GM23338 (cell line): ENCODE measurements around the gene ECSCR. TPM values are rescaled to one million over a fixed set of nuclear protein-coding genes. Genes with fewer than 3 reads are reported as not detected.
"Not testable (repeated sequence)": the region's sequence is repeated elsewhere in the genome, so short reads cannot be mapped to it uniquely, and the experiment has no call there.

Experiments used
- ATAC-seq: fragments of 200-7000 bp; cut with Tn5 transposase; 3 replicates; pipeline ENCODE4 v1.9.1; 2020
- DNase-seq: peaks from one replicate; pipeline ENCODE4 v3.0.0-alpha.2; 2015; ENCODE audit warnings: low spot score
- H2AFZ ChIP-seq: fragments of 200-600 bp; sonication (generic); 2 replicates; pipeline ENCODE4 v1.8.0; 2016; ENCODE audit warnings: antibody characterized with exemption, mild to moderate bottlenecking, moderate library complexity
- H3F3A ChIP-seq: fragments of 200-600 bp; sonication (generic); replicated peaks from 2 replicates; pipeline ENCODE4 v1.8.0; 2017; ENCODE audit warnings: antibody characterized with exemption, mixed run types, low read depth
- H3K27ac ChIP-seq: fragments of 200-600 bp; sonication (generic); 2 replicates; pipeline ENCODE4 v1.6.1; 2016; ENCODE audit warnings: low read depth
- H3K27me3 ChIP-seq: fragments of 200-600 bp; sonication (generic); 2 replicates; pipeline ENCODE4 v1.8.0; 2016; ENCODE audit warnings: mild to moderate bottlenecking, mixed run types, moderate library complexity; ENCODE audit not compliant: insufficient read depth
- H3K36me3 ChIP-seq: fragments of 200-600 bp; sonication (generic); 2 replicates; pipeline ENCODE4 v1.8.0; 2016; ENCODE audit warnings: mild to moderate bottlenecking; ENCODE audit not compliant: insufficient read depth
- H3K4me1 ChIP-seq: fragments of 200-600 bp; sonication (generic); 2 replicates; pipeline ENCODE4 v1.8.0; 2016; ENCODE audit warnings: mild to moderate bottlenecking, moderate library complexity; ENCODE audit not compliant: insufficient read depth
- H3K4me2 ChIP-seq: fragments of 200-600 bp; sonication (generic); 2 replicates; pipeline ENCODE4 v1.7.1; 2017; ENCODE audit warnings: mixed run types
- H3K4me3 ChIP-seq: fragments of 200-600 bp; sonication (generic); 2 replicates; pipeline ENCODE4 v1.6.1; 2016; ENCODE audit warnings: mixed run types
- H3K79me2 ChIP-seq: fragments of 200-600 bp; sonication (generic); replicated peaks from 2 replicates; pipeline ENCODE4 v1.8.0; 2017; ENCODE audit warnings: mild to moderate bottlenecking; ENCODE audit not compliant: insufficient read depth
- H3K9me2 ChIP-seq: fragments of 200-600 bp; sonication (generic); 2 replicates; pipeline ENCODE4 v1.8.0; 2017; ENCODE audit not compliant: insufficient read depth
- H4K20me1 ChIP-seq: fragments of 200-600 bp; sonication (generic); replicated peaks from 2 replicates; pipeline ENCODE4 v1.8.0; 2017; ENCODE audit warnings: mild to moderate bottlenecking; ENCODE audit not compliant: insufficient read depth
- H3K27ac Mint-ChIP-seq: 2 replicates; pipeline ENCODE4 v1.8.0; 2020; ENCODE audit warnings: inconsistent platforms, mild to moderate bottlenecking, moderate library complexity, mixed read lengths
- H3K27me3 Mint-ChIP-seq: 3 replicates; pipeline ENCODE4 v1.8.0; 2022; ENCODE audit warnings: low read depth, mild to moderate bottlenecking, moderate library complexity, mixed read lengths, inconsistent platforms; ENCODE audit not compliant: insufficient read depth, poor library complexity
- H3K36me3 Mint-ChIP-seq: 3 replicates; pipeline ENCODE4 v1.8.0; 2021; ENCODE audit warnings: low read depth, mild to moderate bottlenecking, inconsistent platforms, moderate library complexity, mixed read lengths
- H3K4me1 Mint-ChIP-seq: 3 replicates; pipeline ENCODE4 v1.8.0; 2020; ENCODE audit warnings: mild to moderate bottlenecking, inconsistent platforms, mixed read lengths
- H3K4me3 Mint-ChIP-seq: 3 replicates; pipeline ENCODE4 v1.8.0; 2021; ENCODE audit warnings: moderate library complexity, mild to moderate bottlenecking, inconsistent platforms, mixed read lengths
- H3K9me3 Mint-ChIP-seq: 3 replicates; pipeline ENCODE4 v1.8.0; 2020; ENCODE audit warnings: moderate library complexity, mild to moderate bottlenecking, inconsistent platforms, mixed read lengths
- CREB1 ChIP-seq: fragments of 250-450 bp; sonication (Bioruptor Pico); IDR thresholded peaks from 2 replicates; pipeline ENCODE4 v1.5.0; 2020; ENCODE audit warnings: low read depth, mild to moderate bottlenecking, moderate library complexity
- EZH2phosphoT487 ChIP-seq: fragments of 200-600 bp; sonication (generic); IDR thresholded peaks from one replicate; pipeline ENCODE4 v1.8.1; 2018; ENCODE audit warnings: antibody characterized with exemption; ENCODE audit not compliant: unreplicated experiment
- NANOG ChIP-seq: IDR thresholded peaks from 2 replicates; pipeline ENCODE4 v1.6.1; 2016; ENCODE audit warnings: antibody characterized with exemption, borderline replicate concordance
- POLR2AphosphoS5 ChIP-seq: IDR thresholded peaks from 2 replicates; pipeline ENCODE4 v1.6.1; 2016; ENCODE audit warnings: antibody characterized with exemption, low read depth
- polyA plus RNA-seq: library from polyadenylated mRNA; unstranded; fragments of >200 nt; fragmentation: Nextera tagmentation; extraction: Ambion mirVana; gene quantifications from 2 replicates; pipeline ENCODE4 v1.2.1, GENCODE V29; 2016
- total RNA-seq: library from RNA; depleted of rRNA; stranded (reverse); fragments of >200 nt; shearing (Covaris generic); gene quantifications from 2 replicates; pipeline ENCODE4 v1.2.3, GENCODE V29; 2014

ECSCR gene
- total and polyA plus RNA-seq, 2 experiments from 2014 or later = 2.2 to 2.6 TPM

DNA sequence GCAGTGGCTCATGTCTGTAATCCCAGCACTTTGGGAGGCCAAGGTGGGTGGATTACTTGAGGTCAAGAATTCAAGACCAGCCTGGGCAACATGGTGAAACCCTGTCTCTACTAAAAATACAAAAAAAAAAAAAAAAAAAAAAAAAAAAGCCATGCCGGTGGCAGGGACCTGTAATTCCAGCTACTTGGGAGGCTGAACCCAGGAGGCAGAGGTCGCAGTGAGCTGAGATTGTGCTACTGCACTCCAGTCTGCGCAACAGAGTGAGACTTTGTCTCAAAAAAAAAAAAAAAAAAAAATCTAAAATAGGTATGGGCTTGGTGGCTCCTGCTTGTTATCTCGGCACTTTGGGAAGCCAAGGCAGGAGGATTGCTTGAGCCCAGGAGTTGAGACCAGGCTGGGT is 17.2 kb upstream of the ECSCR start:
- not testable (repeated sequence) for H3K79me2 ChIP-seq, H3K27ac ChIP-seq, DNase-seq, H3K4me3 Mint-ChIP-seq, H3K36me3 Mint-ChIP-seq, H4K20me1 ChIP-seq, H3K4me1 ChIP-seq, H3K9me2 ChIP-seq, H2AFZ ChIP-seq, H3K4me3 ChIP-seq, H3F3A ChIP-seq, H3K36me3 ChIP-seq, H3K9me3 Mint-ChIP-seq, ATAC-seq, H3K27ac Mint-ChIP-seq, H3K4me2 ChIP-seq, H3K27me3 ChIP-seq
- H3K27me3 Mint-ChIP-seq = peaks cover 13% of the 10 kb centered on the region
- H3K4me1 Mint-ChIP-seq = peaks cover 12% of the 10 kb centered on the region

DNA sequence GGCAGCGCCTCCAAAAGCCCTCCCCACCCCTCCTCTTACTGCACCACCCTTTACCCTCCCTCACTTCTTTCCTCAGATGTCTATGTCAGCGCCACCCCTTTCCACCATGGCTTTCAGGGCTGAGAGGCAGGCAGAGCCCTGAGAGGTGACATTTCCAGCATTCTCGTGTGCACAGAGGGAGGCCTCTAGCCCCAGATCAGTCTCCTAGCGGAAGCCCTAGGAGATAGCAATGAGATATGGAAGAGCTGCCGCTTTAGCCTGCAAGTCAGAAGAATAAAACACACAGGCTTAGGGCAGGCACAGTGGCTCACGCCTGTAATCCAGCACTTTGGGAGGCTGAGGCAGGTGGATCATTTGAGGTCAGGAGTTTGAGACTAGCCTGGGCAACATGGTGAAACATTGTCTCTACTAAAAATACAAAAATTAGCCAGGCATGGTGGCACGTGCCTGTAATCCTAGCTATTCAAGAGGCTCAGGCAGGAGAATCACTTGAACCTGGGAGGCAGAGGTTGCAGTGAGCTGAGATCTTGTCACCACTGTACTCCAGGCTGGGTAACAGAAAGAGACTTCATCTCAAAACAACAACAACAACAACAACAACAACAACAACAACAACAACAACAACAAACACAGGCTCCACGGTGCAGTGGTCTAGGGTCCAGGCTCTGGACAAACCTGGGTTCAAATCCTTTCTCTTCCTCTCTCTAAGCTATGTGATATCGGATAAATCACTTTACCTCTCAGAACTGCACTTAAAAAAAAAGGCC is 16.3 kb upstream of the ECSCR start:
- 0 out of 2 replicates have a peak overlapping the region, but pooled peaks have one; percentile 63 for H3K27ac ChIP-seq
- not testable (repeated sequence) for ATAC-seq, H3K27ac Mint-ChIP-seq

DNA sequence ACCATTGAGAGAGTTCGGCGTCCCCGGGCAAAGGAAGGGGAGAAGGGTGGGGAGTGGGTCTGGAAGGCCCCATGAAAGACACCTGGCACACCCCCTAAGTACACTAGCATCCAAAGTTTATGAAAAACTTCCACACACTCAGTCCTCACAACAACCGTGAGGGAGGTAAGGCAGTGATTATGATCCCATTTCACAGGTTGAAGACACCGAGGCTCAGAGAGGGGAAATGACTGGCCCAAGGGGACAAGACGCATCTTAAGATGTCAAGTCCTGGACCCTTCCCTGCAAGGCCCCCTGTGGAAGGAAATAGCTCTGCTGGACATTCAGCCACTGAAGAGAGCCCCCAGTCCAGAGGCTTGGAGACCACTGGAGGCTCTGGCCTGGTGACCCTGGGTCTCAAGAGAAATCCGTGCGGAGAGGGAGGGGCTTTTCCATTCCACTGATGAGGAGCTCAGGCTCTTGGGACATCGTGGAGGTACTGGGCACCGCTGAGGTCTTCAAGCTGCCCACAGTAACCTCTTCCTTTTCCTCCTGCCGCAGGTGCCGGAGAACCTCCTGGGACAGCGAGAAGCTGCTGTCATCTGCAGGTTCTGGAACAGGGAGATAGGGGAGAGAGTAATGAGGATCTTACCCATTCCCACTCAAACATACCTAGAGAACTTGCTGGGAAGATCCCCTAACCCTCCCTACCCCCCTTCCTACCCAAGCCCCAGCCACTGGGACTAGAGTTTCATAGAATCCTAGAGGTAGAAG is 13.5 kb upstream of the ECSCR start:
- no peaks in the 10 kb centered on the region for H3F3A ChIP-seq
- H3K4me3 ChIP-seq = no peak overlapping the region
- no peak overlapping the region for H3K27ac ChIP-seq
- H3K4me1 ChIP-seq = peaks cover 17% of the 10 kb centered on the region
- no peaks in the 10 kb centered on the region for H4K20me1 ChIP-seq
- peaks cover 25% of the 10 kb centered on the region for H3K4me1 Mint-ChIP-seq
- no peak overlapping the region for H2AFZ ChIP-seq
- peaks cover 22% of the 10 kb centered on the region for H3K27me3 Mint-ChIP-seq
- no peaks in the 10 kb centered on the region for H3K9me3 Mint-ChIP-seq
- no peaks in the 10 kb centered on the region for H3K27me3 ChIP-seq
- no peak for DNase-seq
- no peak overlapping the region for H3K4me2 ChIP-seq
- H3K79me2 ChIP-seq = no peaks in the 10 kb centered on the region
- H3K36me3 ChIP-seq = no peaks in the 10 kb centered on the region
- no peak for TF ChIP-seq CREB1
- no peak for TF ChIP-seq EZH2phosphoT487
- TF ChIP-seq NANOG = no peak
- no peak for TF ChIP-seq POLR2AphosphoS5
- no peaks in the 10 kb centered on the region; the same call in 2 of the 3 replicates for H3K36me3 Mint-ChIP-seq
- no peak overlapping the region for H3K27ac Mint-ChIP-seq
- no peak overlapping the region for H3K4me3 Mint-ChIP-seq
- no peaks in the 10 kb centered on the region for H3K9me2 ChIP-seq
- no peak for ATAC-seq

More for the DNA sequence above, 16.3 kb upstream of the ECSCR start:
- not testable (repeated sequence) for H3K9me3 Mint-ChIP-seq, DNase-seq, H3K9me2 ChIP-seq, H3K27me3 ChIP-seq, H3K36me3 ChIP-seq, H3K4me3 ChIP-seq, H3F3A ChIP-seq, H4K20me1 ChIP-seq, H3K79me2 ChIP-seq, H3K36me3 Mint-ChIP-seq, H3K4me3 Mint-ChIP-seq, H3K4me1 ChIP-seq, H3K4me2 ChIP-seq
- H3K4me1 Mint-ChIP-seq = peaks cover 11% of the 10 kb centered on the region
- peaks cover 12% of the 10 kb centered on the region for H3K27me3 Mint-ChIP-seq
- H2AFZ ChIP-seq = peak overlapping the region; percentile 18; the same call in 1 of the 2 replicates
